Gastroesophageal sphincter (tissue), 4 donors: ENCODE data around the gene TIMM22. TPM values are rescaled to one million over a fixed set of nuclear protein-coding genes. Genes with fewer than 3 reads are reported as not detected.

Experiments
- ATAC-seq: fragments of 150-250 bp; one replicate; pipeline ENCODE4 v1.9.1; 2016; ENCODE audit warnings: mild to moderate bottlenecking, moderate library complexity
- H3K27ac ChIP-seq, 4 donors: fragments of 200-600 bp; sonication (generic) in 3 of 4; 1 replicate in 3 of 4; 2 replicates in 1 of 4; pipeline ENCODE4 v1.5.1; 2016 to 2019
- H3K27me3 ChIP-seq: fragments of 200-600 bp; sonication (generic); one replicate; pipeline ENCODE4 v1.5.1; 2019
- H3K36me3 ChIP-seq, 2 donors: fragments of 200-600 bp; sonication (generic); one replicate each; pipeline ENCODE4 v1.5.1; 2019; ENCODE audit warnings: control low read depth in 1 of 2
- H3K4me1 ChIP-seq, 3 donors: fragments of 200-600 bp; sonication (generic); 1 replicate in 2 of 3; 2 replicates in 1 of 3; pipeline ENCODE4 v1.5.1; 2016 to 2019; ENCODE audit warnings: control low read depth in 2 of 3
- H3K4me3 ChIP-seq, 2 donors: fragments of 200-600 bp; sonication (generic); one replicate each; pipeline ENCODE4 v1.5.1; 2019; ENCODE audit warnings: mild to moderate bottlenecking in 1 of 2, moderate library complexity in 1 of 2
- H3K9me3 ChIP-seq, 3 donors: fragments of 200-600 bp; sonication (generic); one replicate each; pipeline ENCODE4 v1.5.1; 2017 to 2019; ENCODE audit warnings: control low read depth in 2 of 3
- EP300 ChIP-seq: sonication (generic); formaldehyde crosslinking; IDR thresholded peaks from one replicate; pipeline ENCODE4 v1.6.1; 2017; ENCODE audit warnings: antibody characterized with exemption, mild to moderate bottlenecking
- POLR2A ChIP-seq, 2 donors: fragments of 450-650 bp; IDR thresholded peaks; one replicate each; pipeline ENCODE4 v1.6.1; 2017; ENCODE audit warnings: antibody characterized with exemption in 2 of 2, mild to moderate bottlenecking in 2 of 2, moderate library complexity in 1 of 2
- POLR2AphosphoS5 ChIP-seq: sonication (generic); formaldehyde crosslinking; IDR thresholded peaks from one replicate; pipeline ENCODE4 v1.6.1; 2017; ENCODE audit warnings: antibody characterized with exemption
- WGBS, 2 donors: methylation state at CpG; one replicate each; pipeline ENCODE4 v1.1.5; 2018; ENCODE audit warnings: low coverage in 1 of 2; 5-methylcytosine and 5-hydroxymethylcytosine counted together
- total RNA-seq, 4 donors: library from RNA; depleted of rRNA; stranded (reverse); fragments of >200 nt; gene quantifications; one replicate each; pipeline ENCODE4 v1.1.0, GENCODE V29; 2016
- TF ChIP-seq, protein P1 (sequence below), 4 experiments: fragments of 200-600 bp in 2 of 4; fragments of 450-650 bp in 2 of 4; sonication (generic) in 1 of 4; IDR thresholded peaks; one replicate each; pipeline ENCODE4 v1.5.1; 2017 to 2019; ENCODE audit warnings: antibody characterized with exemption in 4 of 4, mild to moderate bottlenecking in 2 of 4, moderate library complexity in 2 of 4

The TIMM22 gene
- total RNA-seq, 4 donors from 2014 or later: 13.7 to 20.9 (median 16.0) TPM

DNA sequence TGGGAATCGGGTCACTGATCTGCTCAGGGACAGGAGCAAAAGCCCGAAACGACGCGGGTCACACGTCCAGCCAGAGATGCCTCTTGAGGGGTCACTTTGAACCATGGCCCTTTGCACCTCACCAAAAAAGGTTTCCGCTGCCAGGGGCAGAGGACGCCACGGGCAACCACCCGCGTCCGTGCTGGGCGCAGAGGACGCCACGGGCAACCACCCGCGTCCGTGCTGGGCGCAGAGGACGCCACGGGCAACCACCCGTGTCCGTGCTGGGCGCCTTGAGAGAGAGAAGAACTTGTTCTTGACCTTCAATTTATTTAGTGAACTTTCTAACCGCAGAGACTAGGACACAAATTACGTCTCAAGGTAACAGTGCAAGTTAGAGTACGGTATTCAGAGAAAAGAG, 35.5 kb downstream of the TIMM22 start:
- peak overlapping the region in 3 of 4 donors; percentile 86 to 88 (median 86) for H3K27ac ChIP-seq

DNA sequence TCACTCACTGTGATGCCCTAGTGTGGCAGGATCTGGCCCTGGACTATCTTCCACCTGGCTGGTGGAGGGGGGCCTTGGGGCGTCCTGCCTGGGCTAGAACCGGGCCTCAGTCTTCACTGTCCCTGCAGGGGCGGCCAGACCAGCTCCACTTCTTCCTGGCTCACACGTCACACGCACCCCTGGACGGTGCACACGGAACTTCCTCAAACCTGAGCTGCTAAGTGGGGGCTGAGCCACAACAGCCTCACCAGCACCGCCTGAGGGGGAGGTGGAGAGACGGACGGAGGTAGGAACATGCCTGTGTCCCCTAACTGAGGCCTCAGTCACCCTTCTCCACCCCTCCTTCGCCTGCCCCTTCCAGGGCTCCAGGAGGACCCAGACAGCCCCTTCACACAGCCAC, 36.6 kb downstream of the TIMM22 start:
- WGBS, 2 donors: 68% methylated on average over 6 of the region's 11 CpGs; no CpG with 5 or more reads in 1 of the 2 donors
- Histone ChIP-seq H3K4me3 (no peak overlapping the region), H3K27ac (peak overlapping the region in 2 of 4 donors; percentile 86 to 88), H3K36me3 (peaks cover 0 to 24% of the 10 kb centered on the region in 2 donors), H3K9me3 (no peaks in the 10 kb centered on the region), H3K27me3 (no peaks in the 10 kb centered on the region), H3K4me1 (peaks cover 0 to 80% (median 20%) of the 10 kb centered on the region in 3 donors)
- ATAC-seq: no peak
- TF ChIP-seq, protein P1, sequence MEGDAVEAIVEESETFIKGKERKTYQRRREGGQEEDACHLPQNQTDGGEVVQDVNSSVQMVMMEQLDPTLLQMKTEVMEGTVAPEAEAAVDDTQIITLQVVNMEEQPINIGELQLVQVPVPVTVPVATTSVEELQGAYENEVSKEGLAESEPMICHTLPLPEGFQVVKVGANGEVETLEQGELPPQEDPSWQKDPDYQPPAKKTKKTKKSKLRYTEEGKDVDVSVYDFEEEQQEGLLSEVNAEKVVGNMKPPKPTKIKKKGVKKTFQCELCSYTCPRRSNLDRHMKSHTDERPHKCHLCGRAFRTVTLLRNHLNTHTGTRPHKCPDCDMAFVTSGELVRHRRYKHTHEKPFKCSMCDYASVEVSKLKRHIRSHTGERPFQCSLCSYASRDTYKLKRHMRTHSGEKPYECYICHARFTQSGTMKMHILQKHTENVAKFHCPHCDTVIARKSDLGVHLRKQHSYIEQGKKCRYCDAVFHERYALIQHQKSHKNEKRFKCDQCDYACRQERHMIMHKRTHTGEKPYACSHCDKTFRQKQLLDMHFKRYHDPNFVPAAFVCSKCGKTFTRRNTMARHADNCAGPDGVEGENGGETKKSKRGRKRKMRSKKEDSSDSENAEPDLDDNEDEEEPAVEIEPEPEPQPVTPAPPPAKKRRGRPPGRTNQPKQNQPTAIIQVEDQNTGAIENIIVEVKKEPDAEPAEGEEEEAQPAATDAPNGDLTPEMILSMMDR (IDR thresholded peaks at IDR 0.05): no peak
- no peak for TF ChIP-seq EP300
- TF ChIP-seq POLR2AphosphoS5: no peak
- no peak for TF ChIP-seq POLR2A (IDR thresholded peaks at IDR 0.05)

More for the DNA sequence above, 35.5 kb downstream of the TIMM22 start:
- Histone ChIP-seq H3K36me3 (peaks cover 0 to 16% of the 10 kb centered on the region in 2 donors), H3K4me3 (peak overlapping the region in 1 of 2 donors; percentile 67), H3K27me3 (no peaks in the 10 kb centered on the region), H3K4me1 (peaks cover 0 to 86% (median 21%) of the 10 kb centered on the region in 3 donors), H3K9me3 (no peaks in the 10 kb centered on the region)
- TF ChIP-seq POLR2AphosphoS5 (no peak), EP300 (no peak), POLR2A (IDR thresholded peaks at IDR 0.05) (no peak)
- TF ChIP-seq, protein P1 (IDR thresholded peaks at IDR 0.05): no peak
- no peak for ATAC-seq
- whole genome bisulfite sequencing, 2 donors: 82 to 86% methylated on average over 4 to 12 of the region's 27 CpGs

DNA sequence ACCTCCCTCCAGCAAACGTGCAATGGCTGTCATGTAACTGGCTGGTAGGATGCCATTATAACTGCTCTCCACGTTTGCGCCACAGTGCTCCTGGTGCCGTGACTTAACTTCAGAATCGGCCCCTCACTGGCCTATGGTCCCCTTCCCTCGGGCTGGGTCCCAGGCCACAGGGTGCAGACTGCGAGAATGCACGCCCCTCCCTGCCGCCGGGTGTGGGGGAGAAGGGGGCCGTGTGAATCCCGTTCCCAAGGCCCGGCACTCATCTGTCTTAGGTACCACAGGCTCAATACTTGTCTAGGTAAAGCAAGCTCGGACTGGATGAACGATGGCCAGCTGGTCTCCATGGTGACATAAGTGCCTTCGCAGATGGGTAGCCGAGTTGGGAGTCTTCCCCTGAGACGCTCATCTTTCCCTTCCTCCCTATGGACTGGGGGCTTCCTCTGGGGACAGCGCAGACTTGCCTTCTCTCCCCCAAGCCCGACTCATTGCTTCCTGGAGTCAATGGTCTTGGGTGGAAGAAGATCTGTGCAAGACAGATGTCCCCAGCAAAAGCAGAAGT, 37.8 kb downstream of the TIMM22 start:
- H3K4me1 ChIP-seq: peaks cover 0 to 80% (median 20%) of the 10 kb centered on the region in 3 donors
- H3K27me3 ChIP-seq: no peaks in the 10 kb centered on the region
- ATAC-seq: no peak
- no peak overlapping the region for H3K27ac ChIP-seq
- H3K9me3 ChIP-seq: no peaks in the 10 kb centered on the region
- no peak overlapping the region for H3K4me3 ChIP-seq
- TF ChIP-seq EP300: no peak
- TF ChIP-seq POLR2AphosphoS5: no peak
- TF ChIP-seq POLR2A (IDR thresholded peaks at IDR 0.05): no peak
- TF ChIP-seq, protein P1 (IDR thresholded peaks at IDR 0.05): no peak
- WGBS, 2 donors: 77 to 81% methylated on average over 5 to 8 of the region's 20 CpGs
- peaks cover 0 to 26% of the 10 kb centered on the region in 2 donors for H3K36me3 ChIP-seq

DNA sequence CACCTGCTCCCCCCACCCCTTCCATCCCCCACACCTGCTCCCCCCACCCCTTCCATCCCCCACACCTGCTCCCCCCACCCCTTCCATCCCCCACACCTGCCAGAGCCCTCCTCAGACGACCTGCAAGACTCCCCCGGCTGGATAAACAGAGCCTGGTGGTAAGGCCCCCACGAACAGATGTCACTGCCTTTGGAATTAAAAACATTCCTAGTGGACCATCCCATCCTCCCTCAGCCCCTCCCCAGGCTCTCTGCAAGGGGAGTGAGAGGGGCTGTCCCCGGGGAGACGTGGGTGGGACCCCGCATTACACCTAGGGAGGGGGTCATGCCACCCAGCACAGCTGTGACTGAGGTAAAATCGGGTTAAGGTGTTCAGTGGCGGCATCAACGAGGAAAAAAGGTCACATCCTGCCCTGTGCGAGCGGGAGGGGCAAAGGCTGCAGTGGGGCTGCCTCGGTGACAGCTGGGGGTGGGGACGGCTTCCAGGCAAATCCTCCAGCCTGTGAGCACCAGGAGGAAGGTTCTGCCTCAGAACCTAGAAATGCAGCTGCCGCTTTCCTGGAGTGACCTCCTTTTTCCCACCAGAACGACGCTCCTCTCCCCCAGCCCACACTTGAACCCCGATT, 38.7 kb downstream of the TIMM22 start:
- peaks cover 0 to 80% (median 23%) of the 10 kb centered on the region in 3 donors for H3K4me1 ChIP-seq
- no peak for ATAC-seq

More for the DNA sequence above, 38.7 kb downstream of the TIMM22 start:
- 20 to 60% methylated on average over 1 to 2 of the region's 17 CpGs for WGBS, 2 donors
- Histone ChIP-seq H3K36me3 (peaks cover 0 to 26% of the 10 kb centered on the region in 2 donors), H3K9me3 (no peaks in the 10 kb centered on the region), H3K27me3 (no peaks in the 10 kb centered on the region), H3K4me3 (no peak overlapping the region), H3K27ac (peak overlapping the region in 2 of 4 donors; percentile 26 to 27)
- TF ChIP-seq POLR2AphosphoS5: no peak
- TF ChIP-seq POLR2A (IDR thresholded peaks at IDR 0.05): no peak
- no peak for TF ChIP-seq EP300
- TF ChIP-seq, protein P1 (IDR thresholded peaks at IDR 0.05): no peak
